ENCODE results near the gene B4GALNT2. TPM values are rescaled to one million over a fixed set of nuclear protein-coding genes. Genes with fewer than 3 reads are reported as not detected.
A peak's percentile ranks its signal among the peaks of the same experiment; 100 is the strongest.
"Not testable (repeated sequence)": the region's sequence is repeated elsewhere in the genome, so short reads cannot be mapped to it uniquely, and the experiment has no call there.

B4GALNT2 gene
- total RNA-seq, 1 donor from 2014 or later: not detected

DNA sequence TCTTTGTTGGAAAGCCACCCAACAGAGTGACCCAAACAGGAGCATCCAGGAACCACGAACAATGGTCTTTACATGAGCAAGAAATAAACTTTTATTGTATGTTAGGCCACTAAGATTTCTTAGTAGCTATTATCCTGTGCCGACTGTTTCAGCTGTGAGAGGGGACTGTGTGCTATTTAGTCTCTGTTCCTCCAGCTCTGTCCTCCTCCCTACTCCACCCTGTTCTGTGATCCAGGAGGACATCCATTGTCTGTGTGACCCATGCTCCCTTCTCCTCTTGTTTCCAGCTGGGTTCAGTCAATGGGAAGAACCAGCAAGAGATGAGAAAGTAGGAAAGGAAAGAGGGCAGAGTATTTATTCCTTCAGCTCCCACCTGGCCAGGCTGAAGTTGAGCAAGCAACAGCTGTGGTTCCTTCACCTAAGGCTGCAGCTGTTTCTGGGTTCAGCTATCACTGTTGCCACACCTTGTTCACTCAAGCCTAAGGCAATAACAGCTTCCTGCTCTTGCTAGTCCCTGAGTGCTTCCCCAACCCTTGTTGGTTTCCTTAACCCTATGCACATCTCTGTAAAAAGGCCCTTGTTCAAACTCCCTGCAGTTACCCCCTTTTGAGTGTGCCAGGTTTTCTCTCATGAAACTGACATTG, 14.9 kb upstream of the B4GALNT2 start:
- no peak for DNase-seq (ENCODE audit: low read depth)

DNA sequence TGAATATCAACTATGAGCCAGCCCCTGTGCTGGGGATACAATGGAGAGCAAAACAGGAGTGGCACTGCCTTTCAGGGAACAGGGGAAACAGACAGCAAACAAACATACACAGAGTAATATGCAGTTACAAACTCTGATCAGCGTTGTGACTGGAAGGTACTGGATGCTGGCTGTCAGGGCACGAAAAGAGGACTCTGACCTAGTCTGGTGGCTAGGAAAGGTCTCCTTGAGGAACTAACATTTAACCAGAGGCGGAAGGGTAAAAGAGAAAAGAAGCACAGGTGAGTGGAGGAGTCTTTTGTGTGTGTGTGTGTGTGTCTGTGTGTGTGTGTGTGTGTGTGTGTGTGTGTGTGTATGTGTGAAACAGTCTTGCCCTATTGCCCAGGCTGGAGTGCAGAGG, 12.4 kb upstream of the B4GALNT2 start:
- no peak for DNase-seq (ENCODE audit: low read depth)

- no peak for DNase-seq (ENCODE audit: low read depth)
These were observed 10.8 kb upstream of the B4GALNT2 start for GRCh38 chr17:49121696-49122292.

DNA sequence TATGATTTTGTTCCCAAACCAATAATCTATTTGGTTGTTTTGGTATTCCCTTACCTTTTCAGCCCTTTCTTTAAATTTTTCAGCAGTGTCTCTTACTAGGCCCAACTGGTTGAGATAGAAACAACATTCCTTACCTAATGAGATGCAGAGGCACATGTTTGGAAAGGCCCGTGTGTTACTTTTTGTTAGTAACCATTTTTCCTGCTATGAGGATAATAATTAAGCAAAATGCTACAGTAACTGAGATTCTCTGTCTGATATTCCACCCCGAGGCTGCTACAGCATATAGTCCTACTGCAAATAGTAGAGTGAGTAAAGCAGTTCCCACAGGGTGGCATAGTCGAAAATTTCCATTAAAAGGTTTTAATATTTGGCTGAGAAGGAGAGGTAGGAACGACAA, 10.0 kb upstream of the B4GALNT2 start:
- DNase-seq (ENCODE audit: low read depth): no peak

- no peak for DNase-seq (ENCODE audit: low read depth)
These were observed 9.5 kb upstream of the B4GALNT2 start for GRCh38 chr17:49123061-49123460.

DNA sequence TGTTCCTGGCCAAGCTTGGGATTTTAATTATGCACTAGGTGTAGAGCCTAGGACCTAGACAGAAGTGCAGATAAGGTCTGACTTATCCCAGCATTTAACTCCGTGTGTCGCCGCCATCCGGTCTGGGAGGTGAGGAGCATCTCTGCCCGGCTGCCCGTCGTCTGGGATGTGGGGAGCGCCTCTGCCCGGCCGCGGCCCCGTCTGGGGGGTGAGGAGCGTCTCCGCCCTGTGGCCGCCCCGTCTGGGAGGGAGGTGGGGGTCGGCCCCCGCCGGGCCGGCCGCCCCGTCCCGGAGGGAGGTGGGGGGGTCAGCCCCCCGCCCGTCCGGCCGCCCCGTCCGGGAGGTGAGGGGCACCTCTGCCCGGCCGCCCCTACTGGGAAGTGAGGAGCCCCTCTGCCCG, 7.1 kb upstream of the B4GALNT2 start:
- DNase-seq (ENCODE audit: low read depth): no peak

- not testable (repeated sequence) for DNase-seq (ENCODE audit: low read depth)
These were observed 6.2 kb upstream of the B4GALNT2 start for GRCh38 chr17:49126183-49126859.

DNA sequence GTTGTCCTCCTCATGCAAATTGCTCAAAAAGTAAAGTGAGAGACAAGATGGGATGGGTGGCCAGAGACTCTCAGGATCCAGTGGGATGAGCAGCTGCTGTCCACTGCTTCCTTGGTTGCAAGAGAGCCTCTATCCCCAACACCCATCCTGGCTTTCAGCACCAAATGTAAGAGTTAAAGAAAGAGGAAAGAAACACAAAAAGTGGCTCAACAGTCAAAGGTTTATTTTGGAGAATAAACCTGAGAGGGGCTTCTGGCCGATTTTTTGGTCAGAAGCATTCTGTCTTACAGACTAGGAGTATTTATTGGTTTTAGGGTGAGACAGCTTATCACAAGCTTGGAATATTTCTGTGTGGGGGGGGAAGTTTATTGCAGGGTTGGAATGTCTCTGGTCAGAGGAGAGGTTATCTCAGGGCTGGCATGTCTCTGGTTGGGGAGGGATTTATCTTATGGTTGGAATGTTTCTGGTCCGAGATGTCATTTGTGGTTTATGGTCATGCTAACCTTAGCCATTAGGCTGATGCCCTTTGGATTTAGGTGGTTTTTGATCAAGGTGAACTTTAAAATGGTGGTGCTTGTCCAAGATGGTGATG, 3.1 kb upstream of the B4GALNT2 start:
- DNase-seq (ENCODE audit: low read depth): not testable (repeated sequence)

GRCh38 chr17:49130891-49131290, 1.7 kb upstream of the B4GALNT2 start:
- DNase-seq (ENCODE audit: low read depth): no peak

DNA sequence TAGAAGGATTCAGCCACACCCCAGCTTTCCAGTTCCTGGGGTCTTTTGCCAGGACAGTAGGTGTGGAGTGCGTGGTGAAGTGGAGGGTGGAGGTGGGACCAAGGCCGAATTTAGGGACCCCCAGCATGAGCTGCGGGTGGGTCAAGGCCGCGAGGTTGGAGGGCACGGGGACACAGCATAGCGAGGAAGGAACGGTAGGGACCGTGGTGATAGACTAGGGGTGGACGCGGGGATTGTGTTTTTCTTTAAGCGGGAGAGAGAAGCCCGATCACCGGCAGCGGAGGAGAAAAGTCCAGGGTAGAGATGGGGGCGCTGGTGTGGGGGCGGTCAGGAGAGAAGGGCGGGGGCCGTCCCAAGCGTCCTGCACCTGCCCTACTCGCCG, 261 bp upstream of the B4GALNT2 start:
- DNase-seq (ENCODE audit: low read depth): no peak

DNA sequence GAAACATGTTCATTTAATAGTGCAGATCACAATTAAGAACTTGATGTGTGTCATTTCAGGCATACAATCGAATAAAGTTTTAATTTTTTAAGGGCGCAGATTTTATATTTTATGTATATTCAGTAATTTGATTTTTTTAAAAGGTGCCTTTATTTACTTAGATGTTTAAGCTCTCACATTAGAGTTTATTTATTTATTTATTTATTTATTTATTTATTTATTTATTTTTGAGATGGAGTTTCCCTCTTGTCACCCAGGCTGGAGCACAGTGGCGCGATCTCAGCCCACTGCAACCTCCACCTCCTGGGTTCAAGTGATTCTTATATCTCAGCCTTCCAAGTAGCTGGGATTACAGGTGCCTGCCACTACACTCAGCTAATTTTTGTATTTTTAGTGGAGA, 3.8 kb downstream of the B4GALNT2 start:
- no peak for DNase-seq (ENCODE audit: low read depth)

- DNase-seq (ENCODE audit: low read depth): not testable (repeated sequence)
These were observed 13.1 kb downstream of the B4GALNT2 start for GRCh38 chr17:49145654-49146053.

- DNase-seq (ENCODE audit: low read depth): peak; percentile 51
These were observed 14.2 kb downstream of the B4GALNT2 start for GRCh38 chr17:49146620-49147306.

DNA sequence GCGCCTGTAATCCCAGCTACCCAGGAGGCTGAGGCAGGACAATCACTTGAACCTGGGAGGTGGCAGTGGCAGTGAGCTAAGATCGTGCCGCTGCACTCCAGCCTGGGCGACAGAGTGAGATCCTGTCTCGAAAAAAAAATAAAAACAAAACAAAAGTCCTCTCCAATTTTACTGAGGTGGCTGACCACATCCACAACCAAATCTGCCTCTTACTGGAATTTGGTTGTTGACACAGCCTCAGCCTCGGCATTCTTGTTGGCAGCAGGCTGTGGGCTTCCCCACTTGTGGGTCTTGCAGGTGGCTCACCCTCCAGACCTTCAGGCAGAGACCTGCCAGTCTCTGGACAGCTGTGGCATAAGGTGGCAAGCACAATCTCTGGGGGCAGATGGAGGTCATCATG, 15.6 kb downstream of the B4GALNT2 start:
- peak; percentile 9 for DNase-seq (ENCODE audit: low read depth)

GRCh38 chr17:49151996-49152395, 19.4 kb downstream of the B4GALNT2 start:
- DNase-seq (ENCODE audit: low read depth): no peak

DNA sequence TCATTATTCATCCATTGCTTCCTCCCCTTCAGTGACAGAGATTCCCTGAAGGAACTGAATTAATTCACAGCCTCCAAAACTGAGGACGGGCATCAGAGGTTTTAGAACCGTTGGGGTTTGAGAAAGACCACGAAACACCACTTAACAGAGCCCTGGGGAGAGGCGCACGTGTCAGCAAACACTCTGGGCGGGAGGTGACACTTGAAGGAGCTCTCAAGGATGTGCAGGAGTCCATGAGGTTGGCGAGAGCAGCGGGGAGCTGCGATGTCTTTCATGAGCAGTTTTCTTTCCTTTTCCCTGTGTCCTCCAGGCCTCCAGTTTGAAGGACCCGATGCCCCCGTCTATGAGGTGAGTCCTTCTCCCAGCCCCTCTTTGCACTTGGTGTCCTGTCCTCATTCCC, 23.7 kb downstream of the B4GALNT2 start:
- no peak for DNase-seq (ENCODE audit: low read depth)

GRCh38 chr17:49157784-49158183, 25.2 kb downstream of the B4GALNT2 start:
- DNase-seq (ENCODE audit: low read depth): no peak

DNA sequence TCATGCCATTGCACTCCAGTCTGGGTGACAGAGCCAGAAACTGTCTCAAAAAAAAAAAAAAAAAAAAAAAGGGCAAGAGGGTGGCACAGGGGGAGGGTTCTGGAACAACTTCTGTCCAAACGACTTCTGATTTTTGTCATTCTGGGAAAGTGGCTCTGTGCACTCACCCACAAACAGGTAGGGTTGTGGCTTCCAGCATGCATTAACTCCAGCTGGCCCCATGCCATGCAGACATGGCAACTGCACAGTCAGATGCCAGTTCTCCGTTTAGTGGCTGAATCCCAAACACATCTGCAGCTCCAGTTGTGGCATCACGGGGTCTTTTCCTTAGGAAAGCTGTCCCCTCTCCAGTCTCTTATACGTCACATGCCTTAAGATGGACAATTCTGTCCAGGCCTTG, 30.3 kb downstream of the B4GALNT2 start:
- no peak for DNase-seq (ENCODE audit: low read depth)

GRCh38 chr17:49165143-49165542, 32.6 kb downstream of the B4GALNT2 start:
- no peak for DNase-seq (ENCODE audit: low read depth)

DNA sequence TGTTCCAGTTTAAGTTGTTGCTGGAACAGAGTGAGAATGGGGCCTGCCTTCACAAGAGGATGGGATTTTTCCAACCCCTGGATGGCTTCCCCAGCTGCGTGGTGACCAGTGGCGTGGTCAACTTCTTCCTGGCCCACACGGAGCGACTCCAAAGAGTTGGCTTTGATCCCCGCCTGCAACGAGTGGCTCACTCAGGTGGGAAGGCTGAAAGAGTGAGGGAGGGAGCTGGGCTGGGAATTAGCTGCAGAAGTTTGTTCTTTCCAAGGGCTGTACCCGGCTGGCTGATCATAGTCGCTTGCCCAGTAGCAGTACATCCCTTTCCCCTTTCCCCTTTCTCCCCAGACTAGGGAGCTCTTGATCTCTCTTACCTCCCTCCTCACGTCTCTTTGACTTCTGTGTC, 36.1 kb downstream of the B4GALNT2 start:
- no peak for DNase-seq (ENCODE audit: low read depth)

GRCh38 chr17:49170216-49170615, 37.6 kb downstream of the B4GALNT2 start:
- DNase-seq (ENCODE audit: low read depth): no peak

GRCh38 chr17:49170711-49171110, 38.1 kb downstream of the B4GALNT2 start:
- DNase-seq (ENCODE audit: low read depth): not testable (repeated sequence)

All from myocyte (in vitro differentiated cells).